Peyer's patch (tissue), 4 donors: Measurements from ENCODE around the gene DCUN1D1. TPM values are rescaled to one million over a fixed set of nuclear protein-coding genes. Genes with fewer than 3 reads are reported as not detected.

Experiments used
- DNase-seq, 3 donors: peaks; one replicate each; pipeline ENCODE4 v3.0.0-alpha.2; 2017 to 2019
- H3K27ac ChIP-seq, 4 donors: fragments of 200-600 bp; sonication (generic); one replicate each; pipeline ENCODE4 v1.5.1; 2016 to 2019
- H3K27me3 ChIP-seq, 2 donors: fragments of 200-600 bp; sonication (generic); one replicate each; pipeline ENCODE4 v1.5.1; 2019
- H3K36me3 ChIP-seq, 3 donors: fragments of 200-600 bp; sonication (generic); one replicate each; pipeline ENCODE4 v1.5.1; 2016 to 2019
- H3K4me1 ChIP-seq, 4 donors: fragments of 200-600 bp; sonication (generic); one replicate each; pipeline ENCODE4 v1.5.1; 2016 to 2019
- H3K4me3 ChIP-seq, 4 donors: fragments of 200-600 bp; sonication (generic); 1 replicate in 3 of 4; 2 replicates in 1 of 4; pipeline ENCODE4 v1.5.1; 2016 to 2019; ENCODE audit warnings: mild to moderate bottlenecking in 1 of 4
- H3K9me3 ChIP-seq, 4 donors: fragments of 200-600 bp; sonication (generic); one replicate each; pipeline ENCODE4 v1.5.1; 2016 to 2019; ENCODE audit warnings: mild to moderate bottlenecking in 1 of 4
- POLR2A ChIP-seq, 2 donors: fragments of 450-650 bp; IDR thresholded peaks; one replicate each; pipeline ENCODE4 v1.5.1; 2017; ENCODE audit warnings: antibody characterized with exemption in 2 of 2, mild to moderate bottlenecking in 2 of 2, moderate library complexity in 2 of 2
- total RNA-seq, 4 donors: library from RNA; depleted of rRNA; stranded (reverse); fragments of >200 nt; gene quantifications; one replicate each; pipeline ENCODE4 v1.1.0, GENCODE V29; 2016
- TF ChIP-seq, protein P1 (sequence below), 6 experiments: fragments of 450-650 bp in 4 of 6; fragments of 200-600 bp in 2 of 6; sonication (generic) in 1 of 6; IDR thresholded peaks; one replicate each; pipeline ENCODE4 v1.5.1; 2017 to 2019; ENCODE audit warnings: antibody characterized with exemption in 6 of 6, mild to moderate bottlenecking in 3 of 6, moderate library complexity in 1 of 6

DCUN1D1 gene
- total RNA-seq, 4 donors from 2014 or later, result 11.2 to 27.2 (median 19.9) TPM

DNA sequence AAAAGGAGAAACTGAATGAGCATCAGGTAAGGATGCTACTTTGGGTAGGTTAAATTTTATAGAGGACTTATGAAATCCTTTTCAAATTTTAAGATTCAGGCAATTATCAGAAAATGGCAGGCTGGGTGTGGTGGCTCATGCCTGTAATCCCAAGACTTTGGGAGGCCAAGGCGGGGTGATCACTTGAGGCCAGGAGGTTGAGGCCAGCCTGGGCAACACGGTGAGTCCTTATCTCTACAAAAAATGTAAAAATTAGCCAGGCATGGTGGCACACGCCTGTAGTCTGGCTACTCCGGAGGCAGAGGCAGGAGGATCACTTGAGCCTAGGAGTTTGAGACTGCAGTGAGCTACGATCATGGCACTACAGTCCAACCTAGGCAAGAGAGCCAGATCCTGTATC is 23.1 kb downstream of the DCUN1D1 start:
- peaks cover 0 to 8% (median 0%) of the 10 kb centered on the region in 3 donors for H3K36me3 ChIP-seq
- no peak for TF ChIP-seq POLR2A (IDR thresholded peaks at IDR 0.05)
- TF ChIP-seq, protein P1, sequence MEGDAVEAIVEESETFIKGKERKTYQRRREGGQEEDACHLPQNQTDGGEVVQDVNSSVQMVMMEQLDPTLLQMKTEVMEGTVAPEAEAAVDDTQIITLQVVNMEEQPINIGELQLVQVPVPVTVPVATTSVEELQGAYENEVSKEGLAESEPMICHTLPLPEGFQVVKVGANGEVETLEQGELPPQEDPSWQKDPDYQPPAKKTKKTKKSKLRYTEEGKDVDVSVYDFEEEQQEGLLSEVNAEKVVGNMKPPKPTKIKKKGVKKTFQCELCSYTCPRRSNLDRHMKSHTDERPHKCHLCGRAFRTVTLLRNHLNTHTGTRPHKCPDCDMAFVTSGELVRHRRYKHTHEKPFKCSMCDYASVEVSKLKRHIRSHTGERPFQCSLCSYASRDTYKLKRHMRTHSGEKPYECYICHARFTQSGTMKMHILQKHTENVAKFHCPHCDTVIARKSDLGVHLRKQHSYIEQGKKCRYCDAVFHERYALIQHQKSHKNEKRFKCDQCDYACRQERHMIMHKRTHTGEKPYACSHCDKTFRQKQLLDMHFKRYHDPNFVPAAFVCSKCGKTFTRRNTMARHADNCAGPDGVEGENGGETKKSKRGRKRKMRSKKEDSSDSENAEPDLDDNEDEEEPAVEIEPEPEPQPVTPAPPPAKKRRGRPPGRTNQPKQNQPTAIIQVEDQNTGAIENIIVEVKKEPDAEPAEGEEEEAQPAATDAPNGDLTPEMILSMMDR (IDR thresholded peaks at IDR 0.05), result no peak

DNA sequence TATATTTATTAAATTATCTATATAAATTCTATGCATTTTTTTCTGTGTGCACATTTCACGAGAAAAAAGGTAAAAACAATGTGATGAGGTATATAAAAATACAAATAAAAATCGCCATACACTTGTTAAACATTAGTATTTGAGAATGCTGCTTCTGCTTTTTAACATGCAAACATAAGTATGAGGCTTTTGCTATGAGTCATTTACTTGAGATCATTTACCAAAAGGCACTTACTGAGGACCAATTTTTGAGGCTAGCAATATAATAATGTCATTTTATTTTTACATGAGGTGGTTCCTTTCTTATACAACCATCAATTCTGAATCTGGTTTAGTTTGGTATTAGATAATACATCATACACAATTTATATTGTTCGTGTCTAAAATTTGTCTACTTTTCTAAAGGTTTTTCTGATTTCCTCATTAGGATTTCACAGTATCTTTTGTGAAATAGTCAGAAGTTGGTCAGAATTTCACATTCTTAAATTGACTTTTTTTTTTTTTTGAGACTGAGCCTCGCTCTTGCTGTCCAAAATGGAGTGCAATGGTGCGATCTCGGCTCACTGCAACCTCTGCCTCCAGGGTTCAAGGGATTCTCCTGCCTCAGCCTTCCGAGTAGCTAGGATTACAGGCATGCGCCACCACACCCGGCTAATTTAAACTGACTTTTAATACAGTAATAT is 25.6 kb downstream of the DCUN1D1 start:
- no peak overlapping the region for H3K4me3 ChIP-seq
- no peaks in the 10 kb centered on the region for H3K9me3 ChIP-seq
- TF ChIP-seq, protein P1 (IDR thresholded peaks at IDR 0.05), result no peak
- TF ChIP-seq POLR2A (IDR thresholded peaks at IDR 0.05), result no peak
- H3K4me1 ChIP-seq, result peaks cover 0 to 2% (median 0%) of the 10 kb centered on the region in 4 donors
- no peaks in the 10 kb centered on the region for H3K27me3 ChIP-seq
- H3K36me3 ChIP-seq, result peaks cover 0 to 8% (median 0%) of the 10 kb centered on the region in 3 donors
- H3K27ac ChIP-seq, result no peak overlapping the region
- DNase-seq, result no peak

More for the DNA sequence above, 23.1 kb downstream of the DCUN1D1 start:
- Histone ChIP-seq H3K4me1 (peaks cover 0 to 5% (median 0%) of the 10 kb centered on the region in 4 donors), H3K4me3 (no peak overlapping the region), H3K27ac (no peak overlapping the region), H3K9me3 (no peaks in the 10 kb centered on the region), H3K27me3 (no peaks in the 10 kb centered on the region)
- no peak for DNase-seq

- Histone ChIP-seq H3K4me1 (no peaks in the 10 kb centered on the region), H3K27ac (no peak overlapping the region), H3K27me3 (no peaks in the 10 kb centered on the region), H3K9me3 (no peaks in the 10 kb centered on the region), H3K36me3 (peaks cover 0 to 23% (median 0%) of the 10 kb centered on the region in 3 donors), H3K4me3 (no peak overlapping the region)
- DNase-seq, result no peak
- TF ChIP-seq, protein P1 (IDR thresholded peaks at IDR 0.05), result no peak
- no peak for TF ChIP-seq POLR2A (IDR thresholded peaks at IDR 0.05)
Measured at GRCh38 chr3:182949688-182950087, 30.6 kb downstream of the DCUN1D1 start.

GRCh38 chr3:182948305-182948704 is 32.0 kb downstream of the DCUN1D1 start:
- no peak overlapping the region for H3K4me3 ChIP-seq
- no peaks in the 10 kb centered on the region for H3K9me3 ChIP-seq
- H3K36me3 ChIP-seq, result peaks cover 0 to 26% (median 0%) of the 10 kb centered on the region in 3 donors
- no peak overlapping the region for H3K27ac ChIP-seq
- TF ChIP-seq, protein P1 (IDR thresholded peaks at IDR 0.05), result no peak
- TF ChIP-seq POLR2A (IDR thresholded peaks at IDR 0.05), result no peak
- DNase-seq, result no peak
- no peaks in the 10 kb centered on the region for H3K4me1 ChIP-seq
- no peaks in the 10 kb centered on the region for H3K27me3 ChIP-seq

- no peak for TF ChIP-seq POLR2A (IDR thresholded peaks at IDR 0.05)
- TF ChIP-seq, protein P1 (IDR thresholded peaks at IDR 0.05), result peak in 3 of 6 experiments; percentile 18 to 28 (median 23)
- no peaks in the 10 kb centered on the region for H3K27me3 ChIP-seq
- no peaks in the 10 kb centered on the region for H3K4me1 ChIP-seq
- no peak overlapping the region for H3K4me3 ChIP-seq
- no peaks in the 10 kb centered on the region for H3K9me3 ChIP-seq
- no peak overlapping the region for H3K27ac ChIP-seq
- no peak for DNase-seq
- H3K36me3 ChIP-seq, result peaks cover 0 to 26% (median 0%) of the 10 kb centered on the region in 3 donors
Measured at GRCh38 chr3:182947888-182948287, 32.5 kb downstream of the DCUN1D1 start.
